Hepatocyte (in vitro differentiated cells): ENCODE data around the gene NFIA. TPM values are rescaled to one million over a fixed set of nuclear protein-coding genes. Genes with fewer than 3 reads are reported as not detected.

Source experiments
- DNase-seq: peaks from one replicate; pipeline ENCODE4 v3.0.0-alpha.2; 2016; ENCODE audit warnings: low spot score
- H2AFZ ChIP-seq: fragments of 200-600 bp; sonication (generic); 2 replicates; pipeline ENCODE4 v1.6.0; 2016; ENCODE audit warnings: antibody characterized with exemption, mild to moderate bottlenecking
- H3K27ac ChIP-seq: fragments of 200-600 bp; sonication (generic); 2 replicates; pipeline ENCODE4 v1.5.1; 2016; ENCODE audit warnings: mild to moderate bottlenecking
- H3K27me3 ChIP-seq: fragments of 200-600 bp; sonication (generic); 2 replicates; pipeline ENCODE4 v1.6.1; 2016
- H3K36me3 ChIP-seq: fragments of 200-600 bp; sonication (generic); replicated peaks from 2 replicates; pipeline ENCODE4 v1.5.1; 2016; ENCODE audit warnings: low read depth; ENCODE audit not compliant: insufficient read depth
- H3K4me1 ChIP-seq: fragments of 200-600 bp; sonication (generic); 2 replicates; pipeline ENCODE4 v1.5.1; 2016; ENCODE audit warnings: mild to moderate bottlenecking, moderate library complexity; ENCODE audit not compliant: insufficient read depth
- H3K4me2 ChIP-seq: fragments of 200-600 bp; sonication (generic); 2 replicates; pipeline ENCODE4 v1.6.0; 2016
- H3K4me3 ChIP-seq: fragments of 200-600 bp; sonication (generic); 2 replicates; pipeline ENCODE4 v1.5.1; 2016; ENCODE audit warnings: mild to moderate bottlenecking
- H3K79me2 ChIP-seq: fragments of 200-600 bp; sonication (generic); 2 replicates; pipeline ENCODE4 v1.6.0; 2017; ENCODE audit warnings: mild to moderate bottlenecking
- H3K9me2 ChIP-seq: fragments of 200-600 bp; sonication (generic); replicated peaks from 2 replicates; pipeline ENCODE4 v1.6.0; 2017; ENCODE audit warnings: mild to moderate bottlenecking; ENCODE audit not compliant: insufficient read depth
- H3K9me3 ChIP-seq: fragments of 200-600 bp; sonication (generic); 2 replicates; pipeline ENCODE4 v1.5.1; 2016; ENCODE audit warnings: low read depth, mild to moderate bottlenecking
- H4K20me1 ChIP-seq: fragments of 200-600 bp; sonication (generic); 2 replicates; pipeline ENCODE4 v1.6.0; 2016; ENCODE audit warnings: mild to moderate bottlenecking; ENCODE audit not compliant: insufficient read depth, poor library complexity, severe bottlenecking
- CTCF ChIP-seq: fragments of 200-600 bp; sonication (generic); IDR thresholded peaks from 2 replicates; pipeline ENCODE4 v1.5.1; 2016; ENCODE audit warnings: antibody characterized with exemption, mild to moderate bottlenecking; ENCODE audit not compliant: poor library complexity
- EZH2 ChIP-seq: fragments of 200-600 bp; sonication (generic); IDR thresholded peaks from 2 replicates; pipeline ENCODE4 v1.6.1; 2016; ENCODE audit warnings: antibody characterized with exemption, mild to moderate bottlenecking, borderline replicate concordance
- EZH2phosphoT487 ChIP-seq: fragments of 200-600 bp; sonication (generic); IDR thresholded peaks from one replicate; pipeline ENCODE4 v1.6.1; 2018; ENCODE audit warnings: antibody characterized with exemption, mild to moderate bottlenecking, low read depth, moderate library complexity; ENCODE audit not compliant: unreplicated experiment, severe bottlenecking
- WGBS: methylation state at CpG from one replicate; pipeline ENCODE4 v1.1.6; 2016; ENCODE audit warnings: low lambda C conversion rate; ENCODE audit errors: missing lambda C conversion rate; 5-methylcytosine and 5-hydroxymethylcytosine counted together
- polyA plus RNA-seq: library from polyadenylated mRNA; unstranded; fragments of >200 nt; fragmentation: Nextera tagmentation; extraction: Ambion mirVana; gene quantifications from 2 replicates; pipeline ENCODE4 v1.2.1, GENCODE V29; 2016
- total RNA-seq: library from RNA; depleted of rRNA; stranded (reverse); fragments of >200 nt; gene quantifications from 2 replicates; pipeline ENCODE4 v1.2.3, GENCODE V29; 2014

NFIA gene
- total and polyA plus RNA-seq, 2 experiments from 2014 or later = 15.1 to 18.2 TPM

GRCh38 chr1:61198554-61198953, 116.2 kb downstream of the NFIA start:
- Histone ChIP-seq H3K9me2 (no peaks in the 10 kb centered on the region), H3K79me2 (peaks cover 48% of the 10 kb centered on the region), H4K20me1 (no peaks in the 10 kb centered on the region), H3K27ac (no peak overlapping the region), H3K4me3 (no peak overlapping the region), H3K36me3 (no peaks in the 10 kb centered on the region), H3K9me3 (no peaks in the 10 kb centered on the region), H3K27me3 (no peaks in the 10 kb centered on the region), H3K4me2 (no peak overlapping the region), H3K4me1 (no peaks in the 10 kb centered on the region), H2AFZ (no peak overlapping the region)
- WGBS = 89% methylated on average over 8 of the region's 8 CpGs
- no peak for DNase-seq
- TF ChIP-seq EZH2phosphoT487 (no peak), CTCF (no peak), EZH2 (no peak)

GRCh38 chr1:61201035-61201434, 118.7 kb downstream of the NFIA start:
- H3K9me2 ChIP-seq = no peaks in the 10 kb centered on the region
- DNase-seq = no peak
- H3K27me3 ChIP-seq = no peaks in the 10 kb centered on the region
- peaks cover 4% of the 10 kb centered on the region for H3K4me1 ChIP-seq
- no peak overlapping the region for H3K4me3 ChIP-seq
- H3K9me3 ChIP-seq = no peaks in the 10 kb centered on the region
- H2AFZ ChIP-seq = no peak overlapping the region
- no peak overlapping the region for H3K4me2 ChIP-seq
- no peaks in the 10 kb centered on the region for H3K36me3 ChIP-seq
- peaks cover 56% of the 10 kb centered on the region for H3K79me2 ChIP-seq
- no peaks in the 10 kb centered on the region for H4K20me1 ChIP-seq
- WGBS = 94% methylated on average over 5 of the region's 5 CpGs
- TF ChIP-seq EZH2phosphoT487 = no peak
- no peak for TF ChIP-seq EZH2
- TF ChIP-seq CTCF = no peak
- H3K27ac ChIP-seq = no peak overlapping the region

- TF ChIP-seq EZH2 = no peak
- no peak for TF ChIP-seq EZH2phosphoT487
- no peak for TF ChIP-seq CTCF
- Histone ChIP-seq H3K36me3 (no peaks in the 10 kb centered on the region), H3K4me2 (peak overlapping the region; percentile 56), H3K4me3 (no peak overlapping the region), H3K27me3 (no peaks in the 10 kb centered on the region), H4K20me1 (no peaks in the 10 kb centered on the region), H3K4me1 (peaks cover 4% of the 10 kb centered on the region), H3K9me2 (no peaks in the 10 kb centered on the region), H3K79me2 (peaks cover 58% of the 10 kb centered on the region), H2AFZ (no peak overlapping the region), H3K9me3 (no peaks in the 10 kb centered on the region), H3K27ac (peak overlapping the region; percentile 43)
- 77% methylated on average over 11 of the region's 11 CpGs for WGBS
- no peak for DNase-seq
These were observed 120.7 kb downstream of the NFIA start for GRCh38 chr1:61202854-61203598.
